Measurements from ENCODE around the gene CENPVL3.

GRCh38 chrX:51568586-51568985 is 50.1 kb downstream of the CENPVL3 start:
- no peak for TF ChIP-seq TAF1 (IDR thresholded peaks at IDR 0.05; ENCODE audit: borderline replicate concordance, low read depth, low read length)
- TF ChIP-seq POLR2A (IDR thresholded peaks at IDR 0.05; ENCODE audit: low read depth, low read length): no peak

Measured in GM12892 (cell line).